Stimulated activated CD8-positive, alpha-beta memory T cell treated with anti-CD3 and anti-CD28 coated beads, Interleukin-7, amount 100 ng/mL, for 24 hours (primary cell): ENCODE results near the gene KRT78.
"Not testable (repeated sequence)": the region's sequence is repeated elsewhere in the genome, so short reads cannot be mapped to it uniquely, and the experiment has no call there.

Source experiments
- DNase-seq: peaks from one replicate; pipeline ENCODE4 v3.0.0-alpha.2; 2020; ENCODE audit warnings: low read depth

KRT78 gene

GRCh38 chr12:52848661-52849255 is at the start of gene KRT78:
Gene KRT78, minus strand, starts transcription at chr12:52848994. Its CDS starts 64 bp downstream, at chr12:52848930.
- DNase-seq, result no peak

- no peak for DNase-seq
These were observed 47.7 kb upstream of the KRT78 start for GRCh38 chr12:52896190-52897100.

- no peak for DNase-seq
These were observed 47.0 kb upstream of the KRT78 start for GRCh38 chr12:52895726-52896189.

- DNase-seq, result no peak
These were observed 44.2 kb upstream of the KRT78 start for GRCh38 chr12:52892974-52893373.

GRCh38 chr12:52892207-52892852 is 43.5 kb upstream of the KRT78 start:
- no peak for DNase-seq

GRCh38 chr12:52891044-52891443 is 42.2 kb upstream of the KRT78 start:
- no peak for DNase-seq

GRCh38 chr12:52890417-52890816 is 41.6 kb upstream of the KRT78 start:
- DNase-seq, result no peak

GRCh38 chr12:52884526-52885293 is 35.9 kb upstream of the KRT78 start:
- peak; percentile 75 for DNase-seq

GRCh38 chr12:52880499-52880898 is 31.7 kb upstream of the KRT78 start:
- not testable (repeated sequence) for DNase-seq

GRCh38 chr12:52879394-52880351 is 30.9 kb upstream of the KRT78 start:
- DNase-seq, result no peak

- DNase-seq, result no peak
These were observed 30.0 kb upstream of the KRT78 start for GRCh38 chr12:52878507-52879393.

- DNase-seq, result no peak
These were observed 28.4 kb upstream of the KRT78 start for GRCh38 chr12:52877242-52877641.

- DNase-seq, result no peak
These were observed 27.6 kb upstream of the KRT78 start for GRCh38 chr12:52876372-52876771.

- DNase-seq, result no peak
These were observed 26.0 kb upstream of the KRT78 start for GRCh38 chr12:52874573-52875435.

- DNase-seq, result no peak
These were observed 25.2 kb upstream of the KRT78 start for GRCh38 chr12:52873832-52874572.

- no peak for DNase-seq
These were observed 24.7 kb upstream of the KRT78 start for GRCh38 chr12:52873513-52873831.

- no peak for DNase-seq
These were observed 24.0 kb upstream of the KRT78 start for GRCh38 chr12:52872644-52873389.
